Dermis microvascular lymphatic vessel endothelial cell (primary cell): ENCODE data around the gene ADAMTSL2. TPM values are rescaled to one million over a fixed set of nuclear protein-coding genes. Genes with fewer than 3 reads are reported as not detected.

Experiments
- DNase-seq, 2 donors: peaks; one replicate each; pipeline versions ENCODE4 v3.0.0 to v3.0.0-alpha.2; 2010; ENCODE audit warnings: low read depth in 2 of 2
- total RNA-seq: library from RNA; depleted of rRNA; stranded (reverse); fragments of >200 nt; gene quantifications from 2 replicates; pipeline ENCODE4 v1.2.1, GENCODE V29; 2014

ADAMTSL2 gene
- total RNA-seq, 1 donor from 2014 or later, result under 0.01 TPM

GRCh38 chr9:133619791-133620190, 85.3 kb downstream of the ADAMTSL2 start:
- no peak for DNase-seq

DNA sequence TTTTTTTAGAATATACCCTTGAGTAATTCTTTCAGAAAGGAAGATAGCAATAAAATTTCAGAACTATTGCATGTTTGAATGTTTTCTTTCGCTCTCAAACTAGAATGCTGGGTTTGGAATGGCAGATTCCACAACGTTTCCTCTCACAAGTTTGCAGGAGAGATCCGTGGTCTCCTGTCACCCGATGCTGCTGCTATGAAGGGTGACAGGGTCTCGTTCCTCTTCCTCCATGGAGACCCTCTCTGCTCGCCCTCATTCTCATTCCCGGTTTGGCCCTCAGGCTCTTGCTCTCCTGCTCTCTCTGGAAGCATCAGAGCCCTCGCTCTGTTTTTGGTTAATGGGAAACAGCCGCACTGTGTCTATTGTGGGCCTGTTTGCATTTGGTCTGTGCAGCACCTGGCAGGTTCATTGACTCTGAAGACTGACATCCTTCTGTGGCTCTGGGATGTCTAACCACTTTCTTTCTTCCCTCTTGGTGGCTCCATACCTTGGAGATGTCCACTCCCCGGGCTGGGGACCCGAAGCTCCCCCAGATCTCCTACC, 87.3 kb downstream of the ADAMTSL2 start:
- DNase-seq, result no peak

GRCh38 chr9:133622555-133622954, 88.1 kb downstream of the ADAMTSL2 start:
- no peak for DNase-seq

Other genes starting within 250 kb of the ADAMTSL2 start
- gene SURF6, start 198.5 kb upstream of the ADAMTSL2 start, total RNA-seq, result 5.3 and 7.3 TPM in 2 replicates
- gene MED22, start 186.6 kb upstream of the ADAMTSL2 start, total RNA-seq, result 10.3 and 19.1 TPM in 2 replicates
- gene RPL7A, start 186.5 kb upstream of the ADAMTSL2 start, total RNA-seq, result 1,768 and 1,981 TPM in 2 replicates
- gene SURF1, start 178.2 kb upstream of the ADAMTSL2 start, total RNA-seq, result 19.7 and 21.6 TPM in 2 replicates
- 9.6 and 15.3 TPM in 2 replicates for gene SURF2, start 178.2 kb upstream of the ADAMTSL2 start, total RNA-seq
- 270 and 365 TPM in 2 replicates for gene SURF4, start 158.6 kb upstream of the ADAMTSL2 start, total RNA-seq
- 0.26 and 0.38 TPM in 2 replicates for gene STKLD1, start 158.3 kb upstream of the ADAMTSL2 start, total RNA-seq
- 12.1 and 13.3 TPM in 2 replicates for gene REXO4, start 116.7 kb upstream of the ADAMTSL2 start, total RNA-seq
- 0.39 and 1.0 TPM in 2 replicates for gene ADAMTS13, start 112.3 kb upstream of the ADAMTSL2 start, total RNA-seq
- 6.5 and 15.2 TPM in 2 replicates for gene CACFD1, start 74.7 kb upstream of the ADAMTSL2 start, total RNA-seq
- 19.7 and 24.4 TPM in 2 replicates for gene SLC2A6, start 55.6 kb upstream of the ADAMTSL2 start, total RNA-seq
- gene MYMK, start 9.7 kb upstream of the ADAMTSL2 start, total RNA-seq, result not detected in 2 replicates
- gene FAM163B, start 74.7 kb downstream of the ADAMTSL2 start, total RNA-seq, result not detected in 2 replicates
- gene DBH, start 101.7 kb downstream of the ADAMTSL2 start, total RNA-seq, result not detected in 2 replicates
- gene SARDH, start 203.6 kb downstream of the ADAMTSL2 start, total RNA-seq, result under 0.01 and 0.13 TPM in 2 replicates